Smooth muscle cell (in vitro differentiated cells): ENCODE measurements around the gene DNAJC13. TPM values are rescaled to one million over a fixed set of nuclear protein-coding genes. Genes with fewer than 3 reads are reported as not detected.

Experiments
- DNase-seq: peaks from one replicate; lab custom pipeline; 2025; ENCODE audit not compliant: unreplicated experiment; lab: John Stamatoyannopoulos, UW
- H2AFZ ChIP-seq: fragments of 200-600 bp; sonication (generic); 2 replicates; pipeline ENCODE4 v1.6.0; 2016; ENCODE audit warnings: antibody characterized with exemption, low read depth, mild to moderate bottlenecking
- H3F3A ChIP-seq: fragments of 200-600 bp; sonication (generic); 2 replicates; pipeline ENCODE4 v1.6.0; 2017; ENCODE audit warnings: antibody characterized with exemption, low read depth
- H3K27ac ChIP-seq: fragments of 200-600 bp; sonication (generic); 2 replicates; pipeline ENCODE4 v1.5.1; 2016; ENCODE audit warnings: low read depth, mild to moderate bottlenecking
- H3K27me3 ChIP-seq: fragments of 200-600 bp; sonication (generic); 2 replicates; pipeline ENCODE4 v1.6.1; 2016; ENCODE audit warnings: low read depth, mild to moderate bottlenecking
- H3K36me3 ChIP-seq: fragments of 200-600 bp; sonication (generic); 2 replicates; pipeline ENCODE4 v1.5.1; 2016; ENCODE audit warnings: low read depth
- H3K4me1 ChIP-seq: fragments of 200-600 bp; sonication (generic); 2 replicates; pipeline ENCODE4 v1.5.1; 2016; ENCODE audit warnings: low read depth
- H3K4me2 ChIP-seq: fragments of 200-600 bp; sonication (generic); 2 replicates; pipeline ENCODE4 v1.6.0; 2016; ENCODE audit warnings: mild to moderate bottlenecking
- H3K4me3 ChIP-seq: fragments of 200-600 bp; sonication (generic); 2 replicates; pipeline ENCODE4 v1.5.1; 2016; ENCODE audit warnings: mild to moderate bottlenecking
- H3K79me2 ChIP-seq: fragments of 200-600 bp; sonication (generic); 2 replicates; pipeline ENCODE4 v1.6.0; 2016; ENCODE audit warnings: low read depth, mild to moderate bottlenecking
- H3K9ac ChIP-seq: fragments of 200-600 bp; sonication (generic); 2 replicates; pipeline ENCODE4 v1.6.0; 2016; ENCODE audit warnings: low read depth
- H3K9me3 ChIP-seq: fragments of 200-600 bp; sonication (generic); replicated peaks from 2 replicates; pipeline ENCODE4 v1.5.1; 2016; ENCODE audit warnings: low read depth
- H4K20me1 ChIP-seq: fragments of 200-600 bp; sonication (generic); 2 replicates; pipeline ENCODE4 v1.6.0; 2016; ENCODE audit warnings: low read depth
- CTCF ChIP-seq: fragments of 200-600 bp; sonication (generic); IDR thresholded peaks from 2 replicates; pipeline ENCODE4 v1.5.1; 2017; ENCODE audit warnings: borderline replicate concordance, mild to moderate bottlenecking, antibody characterized with exemption; ENCODE audit not compliant: insufficient read depth, poor library complexity, severe bottlenecking
- WGBS: methylation state at CpG from one replicate; pipeline ENCODE4 v1.1.7; 2016; ENCODE audit warnings: low lambda C conversion rate; 5-methylcytosine and 5-hydroxymethylcytosine counted together
- polyA plus RNA-seq: library from polyadenylated mRNA; unstranded; fragments of >200 nt; fragmentation: Nextera tagmentation; extraction: Ambion mirVana; gene quantifications from 2 replicates; pipeline ENCODE4 v1.2.1, GENCODE V29; 2016
- total RNA-seq: library from RNA; depleted of rRNA; stranded (reverse); fragments of >200 nt; gene quantifications from 2 replicates; pipeline ENCODE4 v1.2.3, GENCODE V29; 2014

DNAJC13 gene
- total and polyA plus RNA-seq, 2 experiments from 2014 or later = 11.1 to 47.9 TPM

DNA sequence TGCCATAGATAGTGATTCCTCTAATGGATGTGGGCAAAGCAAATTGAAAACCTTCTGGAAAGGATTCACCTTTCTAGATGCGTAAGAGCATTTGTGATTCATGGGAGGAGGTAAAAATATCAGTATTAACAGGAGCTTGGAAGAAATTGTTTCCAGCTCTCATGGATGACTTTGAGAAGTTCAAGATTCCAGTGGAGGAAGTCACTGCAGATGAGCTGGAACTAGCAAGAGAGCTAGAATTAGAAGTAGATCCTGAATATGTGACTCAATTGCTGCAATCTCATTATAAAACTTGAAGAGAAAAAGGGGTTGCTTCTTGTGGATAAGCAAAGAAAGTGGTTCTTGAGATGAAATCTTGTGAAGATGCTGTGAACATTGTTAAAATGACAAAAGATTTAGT is 91.8 kb downstream of the DNAJC13 start:
- no peaks in the 10 kb centered on the region for H3K79me2 ChIP-seq

DNA sequence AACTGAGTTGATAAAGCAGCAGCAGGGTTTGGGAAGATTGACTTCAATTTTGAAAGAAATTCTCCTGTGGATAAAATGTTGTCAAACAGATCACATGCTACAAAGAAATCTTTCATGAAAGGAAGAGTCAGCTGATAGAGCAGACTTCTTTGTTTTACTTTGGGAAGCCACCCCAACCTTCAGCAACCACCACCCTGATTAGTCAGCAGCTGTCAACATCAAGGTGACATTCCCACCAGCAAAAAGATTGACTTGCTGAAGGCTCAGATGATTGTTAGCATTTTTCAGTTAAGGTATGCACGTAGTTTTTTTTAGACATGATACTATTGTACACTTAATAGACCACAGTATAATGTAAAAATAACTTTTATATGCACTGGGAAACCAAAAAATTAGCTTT is 92.2 kb downstream of the DNAJC13 start:
- Histone ChIP-seq H3K4me3 (no peak overlapping the region), H4K20me1 (no peaks in the 10 kb centered on the region), H3K4me2 (no peak overlapping the region), H3K27ac (no peak overlapping the region), H3K36me3 (peaks cover 40% of the 10 kb centered on the region), H3F3A (no peaks in the 10 kb centered on the region), H2AFZ (no peak overlapping the region), H3K79me2 (no peaks in the 10 kb centered on the region), H3K27me3 (no peaks in the 10 kb centered on the region), H3K9ac (no peak overlapping the region), H3K4me1 (no peaks in the 10 kb centered on the region), H3K9me3 (no peaks in the 10 kb centered on the region)
- 97% methylated on average over 1 of the region's 1 CpG for WGBS
- no peak for TF ChIP-seq CTCF
- no peak for DNase-seq

More for the DNA sequence above, 91.8 kb downstream of the DNAJC13 start:
- Histone ChIP-seq H3K36me3 (peaks cover 40% of the 10 kb centered on the region), H2AFZ (no peak overlapping the region), H3F3A (no peaks in the 10 kb centered on the region), H3K27me3 (no peaks in the 10 kb centered on the region), H3K4me2 (no peak overlapping the region), H3K9ac (no peak overlapping the region), H3K4me3 (no peak overlapping the region), H3K9me3 (no peaks in the 10 kb centered on the region), H4K20me1 (no peaks in the 10 kb centered on the region), H3K27ac (no peak overlapping the region), H3K4me1 (no peaks in the 10 kb centered on the region)
- 94% methylated on average over 1 of the region's 1 CpG for WGBS
- DNase-seq = no peak
- TF ChIP-seq CTCF = no peak

DNA sequence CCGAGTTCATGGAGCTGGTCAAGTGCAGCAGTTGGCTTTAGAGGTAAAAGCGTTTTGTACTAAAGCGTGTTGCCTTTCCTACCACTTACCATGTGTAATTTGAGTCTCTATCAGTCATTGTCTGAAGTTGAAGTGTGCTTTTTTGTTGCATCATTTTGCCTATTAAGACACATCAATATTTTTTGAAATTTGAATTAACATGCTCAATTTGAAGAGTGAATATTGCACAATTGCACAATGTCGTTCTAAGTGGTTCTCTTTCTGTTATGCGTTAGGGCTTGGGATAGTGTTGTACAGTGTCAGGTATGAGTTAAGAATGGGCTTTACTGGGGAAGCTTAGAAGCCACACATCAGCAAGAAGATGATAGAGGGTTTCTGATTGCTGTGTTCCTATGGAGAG is 95.8 kb downstream of the DNAJC13 start:
- no peaks in the 10 kb centered on the region for H3K79me2 ChIP-seq
- H3K9ac ChIP-seq = no peak overlapping the region
- H3K27me3 ChIP-seq = no peaks in the 10 kb centered on the region
- H4K20me1 ChIP-seq = no peaks in the 10 kb centered on the region
- H3K4me2 ChIP-seq = no peak overlapping the region
- DNase-seq = no peak
- no peaks in the 10 kb centered on the region for H3F3A ChIP-seq
- WGBS = 95% methylated on average over 5 of the region's 5 CpGs
- H3K36me3 ChIP-seq = peaks cover 35% of the 10 kb centered on the region
- no peak overlapping the region for H3K4me3 ChIP-seq
- TF ChIP-seq CTCF = no peak
- H3K9me3 ChIP-seq = no peaks in the 10 kb centered on the region
- H3K27ac ChIP-seq = no peak overlapping the region
- no peaks in the 10 kb centered on the region for H3K4me1 ChIP-seq
- H2AFZ ChIP-seq = no peak overlapping the region

- Histone ChIP-seq H3K9me3 (no peaks in the 10 kb centered on the region), H3K4me2 (no peak overlapping the region), H3K27me3 (no peaks in the 10 kb centered on the region), H3K4me1 (no peaks in the 10 kb centered on the region), H4K20me1 (no peaks in the 10 kb centered on the region), H3F3A (no peaks in the 10 kb centered on the region), H3K27ac (no peak overlapping the region), H2AFZ (no peak overlapping the region), H3K36me3 (peaks cover 28% of the 10 kb centered on the region), H3K4me3 (no peak overlapping the region), H3K9ac (no peak overlapping the region), H3K79me2 (no peaks in the 10 kb centered on the region)
- WGBS = 92% methylated on average over 2 of the region's 2 CpGs
- no peak for DNase-seq
- TF ChIP-seq CTCF = no peak
Measured at GRCh38 chr3:132517311-132517710, 100.0 kb downstream of the DNAJC13 start.
